DMS153 treated with DMSO at 0.1 percent for 48 hours (cell line): Measurements from ENCODE around the gene GAL3ST2.
"Not testable (repeated sequence)": the region's sequence is repeated elsewhere in the genome, so short reads cannot be mapped to it uniquely, and the experiment has no call there.

ENCODE experiments used
- DNase-seq: peaks from one replicate; lab custom pipeline; 2025; ENCODE audit not compliant: unreplicated experiment; lab: John Stamatoyannopoulos, UW

The GAL3ST2 gene

DNA sequence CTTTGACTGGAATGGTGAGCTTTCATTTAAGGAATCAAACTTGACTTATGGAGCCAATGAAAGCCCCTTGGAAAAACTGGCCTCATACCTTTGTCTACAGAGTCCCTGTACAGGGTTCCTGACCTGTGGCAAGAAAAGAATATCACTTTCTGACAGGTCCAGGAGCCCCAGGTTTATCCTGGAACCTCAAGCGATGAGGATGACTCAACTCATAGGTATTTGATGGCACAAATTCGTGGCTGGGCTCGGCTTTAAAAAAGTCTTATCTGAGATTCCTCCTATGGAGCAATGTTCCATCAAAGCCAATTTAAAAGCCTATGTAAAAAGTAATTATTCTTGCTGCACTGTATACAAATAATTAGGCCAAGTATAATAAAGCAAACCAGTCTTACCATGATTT, 14.8 kb downstream of the GAL3ST2 start:
- not testable (repeated sequence) for DNase-seq

DNA sequence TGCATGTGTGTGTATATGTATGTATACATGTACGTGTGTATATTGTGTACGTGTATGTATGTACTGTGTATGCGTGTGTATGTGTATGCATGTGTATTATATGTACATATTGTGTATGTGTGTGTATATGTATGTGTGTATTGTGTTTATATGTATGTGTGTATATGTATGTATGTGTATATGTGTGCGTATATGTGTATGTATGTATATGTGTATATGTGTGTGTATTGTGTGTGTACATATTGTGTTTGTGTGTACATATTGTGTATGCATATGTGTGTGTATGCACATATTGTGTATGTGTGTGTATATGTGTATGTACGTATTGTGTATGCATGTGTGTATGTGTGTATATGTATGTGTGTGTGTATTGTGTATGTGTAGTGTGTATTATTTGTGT, 16.8 kb downstream of the GAL3ST2 start:
- no peak for DNase-seq

DNA sequence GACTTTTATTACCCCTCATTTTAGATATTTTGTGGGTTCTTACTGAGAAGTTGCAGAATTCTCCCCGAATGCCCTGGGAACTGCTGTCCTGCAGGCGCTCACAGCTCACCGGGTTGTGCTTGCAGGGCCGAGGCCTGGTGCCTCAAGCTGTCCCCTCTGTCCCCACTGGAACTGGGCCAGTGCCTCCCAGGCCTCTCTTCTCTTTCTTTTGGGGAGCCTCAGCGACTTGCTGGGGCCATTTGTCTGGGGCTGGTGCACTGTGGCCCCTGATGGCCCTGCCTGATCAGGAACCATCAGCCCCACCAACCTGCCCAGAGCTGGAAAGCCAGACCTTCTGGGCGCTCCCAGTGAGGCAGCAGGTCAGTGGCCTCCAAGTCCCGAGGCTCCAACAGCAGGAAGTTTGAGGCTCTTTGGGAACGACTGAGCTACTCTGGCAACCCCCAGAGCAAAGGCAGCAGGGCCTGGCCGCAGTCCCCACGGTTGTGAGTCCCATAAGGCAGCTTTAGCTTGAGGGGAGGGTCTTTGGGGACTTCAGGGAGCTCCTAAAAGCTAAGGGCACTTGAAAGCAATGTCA, 17.7 kb downstream of the GAL3ST2 start:
- DNase-seq: no peak

DNA sequence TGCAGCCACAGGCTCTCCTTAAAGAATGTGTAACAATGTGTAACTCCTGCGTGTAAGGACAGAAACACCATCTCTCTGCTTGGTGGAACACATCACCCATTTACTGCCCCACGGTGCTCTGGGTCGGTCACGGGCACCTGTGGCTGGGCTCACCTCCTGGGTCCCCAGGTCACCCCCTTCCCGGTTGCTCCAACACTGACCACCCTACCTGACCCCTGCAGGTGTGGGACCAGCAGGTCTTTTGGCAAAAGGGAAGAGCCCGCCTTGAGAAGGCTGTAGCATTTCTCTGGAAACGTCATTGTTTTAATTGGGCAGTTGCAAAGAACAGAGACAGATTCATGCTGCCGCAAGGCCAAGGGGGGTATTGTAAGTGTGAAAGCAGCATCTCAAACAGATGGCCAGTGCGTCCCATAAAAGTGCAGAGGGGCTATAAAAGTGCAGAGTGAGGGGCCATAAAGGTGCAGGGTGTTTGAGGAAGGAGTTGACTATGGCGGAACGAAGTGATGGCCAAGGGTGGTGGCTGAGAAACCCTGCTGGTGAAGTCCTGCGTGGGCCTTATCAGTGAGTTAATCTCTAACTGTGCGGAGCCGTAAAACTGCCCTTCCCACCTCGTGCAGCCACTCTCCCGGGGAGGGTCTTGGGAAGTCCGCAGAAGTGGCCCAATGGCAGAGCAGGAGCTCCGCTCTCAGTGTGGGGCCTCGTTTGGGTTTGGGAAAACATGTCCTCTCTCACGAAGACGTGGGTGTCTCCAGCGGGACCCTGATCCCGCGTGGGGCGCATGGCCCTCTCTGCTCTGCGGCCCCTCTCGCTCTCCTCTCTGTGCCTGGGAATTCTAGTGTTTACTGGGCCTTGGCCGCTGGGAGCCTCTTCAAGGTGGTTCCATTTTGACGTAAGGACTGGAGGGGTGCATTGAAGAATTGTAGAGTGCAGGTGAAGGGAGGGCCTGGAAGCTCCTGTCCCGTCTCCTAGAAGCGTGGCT, 18.7 kb downstream of the GAL3ST2 start:
- no peak for DNase-seq

DNA sequence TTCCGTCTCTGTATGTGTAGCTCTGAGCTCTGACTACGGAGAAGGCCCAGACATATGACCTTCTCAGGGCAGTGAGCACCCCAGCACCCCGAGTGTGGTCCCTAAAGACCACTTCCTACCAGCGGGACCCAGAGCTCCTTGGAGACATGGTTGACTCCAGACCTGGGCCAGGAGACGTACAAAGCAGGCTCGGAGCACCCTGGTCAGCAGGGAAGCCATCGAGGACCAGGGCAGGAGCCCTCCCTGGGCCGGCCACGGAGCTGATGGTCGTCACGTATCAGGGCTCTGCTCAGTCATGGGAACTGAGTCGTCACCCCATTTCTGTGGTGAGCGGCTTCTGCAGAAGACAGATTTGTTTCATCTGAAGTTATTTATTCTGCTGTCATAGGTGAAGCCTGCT, 19.6 kb downstream of the GAL3ST2 start:
- no peak for DNase-seq

DNA sequence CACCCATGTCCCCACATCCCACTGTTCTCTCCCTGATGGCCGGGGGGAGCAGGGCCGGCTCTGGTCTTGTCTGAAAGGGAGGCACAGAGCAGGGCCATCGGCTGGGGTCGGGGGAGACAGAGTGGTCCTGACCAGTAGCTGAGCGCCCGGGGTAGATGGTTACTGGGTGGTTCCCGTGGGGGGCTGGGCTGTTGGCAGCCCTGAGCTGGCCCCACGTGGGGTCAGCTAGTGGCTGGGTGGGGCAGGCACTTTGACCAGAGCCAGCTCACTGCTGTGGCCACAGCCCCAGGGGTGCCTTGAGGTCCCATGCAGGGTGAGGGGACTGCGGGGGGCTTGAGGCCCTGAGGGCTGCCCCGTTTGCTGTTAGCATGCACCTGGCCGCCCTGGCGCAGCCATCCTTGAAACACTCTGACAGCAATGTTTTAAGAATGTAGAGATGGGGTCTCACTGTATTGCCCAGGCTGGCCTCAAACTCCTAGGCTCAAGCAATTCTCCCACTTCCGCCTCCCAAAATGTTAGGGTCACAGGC, 20.1 kb downstream of the GAL3ST2 start:
- DNase-seq: no peak

DNA sequence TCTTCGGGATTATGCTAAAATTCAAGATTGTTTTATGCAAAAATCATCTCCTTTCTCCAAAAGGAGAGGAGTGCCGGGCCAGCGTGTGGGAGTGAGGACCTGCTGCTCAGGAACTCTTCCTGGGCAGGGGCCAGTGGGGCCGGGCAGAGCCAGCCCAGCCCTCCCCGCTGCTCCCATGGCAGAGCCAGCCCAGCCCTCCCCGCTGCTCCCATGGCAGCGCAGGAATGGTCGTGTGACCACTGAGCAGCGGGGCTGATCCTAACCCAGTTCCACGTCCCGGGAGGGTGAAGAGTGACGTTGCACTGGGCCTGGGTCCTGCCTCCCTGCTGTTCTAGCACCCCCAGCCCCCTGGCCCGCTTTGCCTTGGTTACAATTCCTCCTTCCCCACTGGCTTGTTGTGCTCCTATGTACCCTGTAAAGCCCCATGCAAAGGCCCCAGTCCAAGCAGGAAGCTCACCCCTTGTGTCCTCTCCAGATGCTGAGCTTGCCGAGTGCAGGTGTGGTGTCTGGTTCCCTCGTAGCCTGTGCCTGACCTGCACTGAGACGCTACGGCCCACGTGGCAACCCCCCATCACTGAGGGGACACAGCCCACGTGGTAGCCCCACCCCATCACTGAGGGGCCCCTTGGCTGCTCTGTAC, 20.9 kb downstream of the GAL3ST2 start:
- DNase-seq: no peak

DNA sequence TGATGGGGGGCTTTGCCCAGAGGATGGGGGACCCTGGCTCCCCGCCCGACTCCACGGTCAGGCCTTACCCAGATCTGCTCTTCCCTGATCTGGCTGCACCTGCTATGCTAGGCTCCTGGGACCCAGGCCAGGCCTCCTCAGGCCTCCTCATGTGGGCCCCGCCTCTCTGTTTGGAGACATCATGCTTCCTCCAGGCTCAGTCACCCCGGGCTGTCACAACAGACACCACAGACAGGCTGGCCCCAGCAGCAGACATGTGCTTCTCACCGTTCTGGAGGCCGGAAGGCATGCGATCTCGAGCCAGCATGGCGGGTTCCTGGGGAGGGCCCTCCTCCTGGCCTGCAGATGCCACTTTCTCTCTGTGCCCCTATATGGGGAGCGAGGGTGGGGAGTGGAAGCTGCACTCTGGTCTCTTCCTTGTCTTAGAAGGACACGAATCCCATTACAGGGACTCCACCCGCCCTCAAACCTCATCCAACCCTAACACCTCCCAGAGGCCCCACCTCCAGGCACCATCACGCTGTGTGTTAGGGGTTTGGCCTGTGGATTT, 21.5 kb downstream of the GAL3ST2 start:
- no peak for DNase-seq

DNA sequence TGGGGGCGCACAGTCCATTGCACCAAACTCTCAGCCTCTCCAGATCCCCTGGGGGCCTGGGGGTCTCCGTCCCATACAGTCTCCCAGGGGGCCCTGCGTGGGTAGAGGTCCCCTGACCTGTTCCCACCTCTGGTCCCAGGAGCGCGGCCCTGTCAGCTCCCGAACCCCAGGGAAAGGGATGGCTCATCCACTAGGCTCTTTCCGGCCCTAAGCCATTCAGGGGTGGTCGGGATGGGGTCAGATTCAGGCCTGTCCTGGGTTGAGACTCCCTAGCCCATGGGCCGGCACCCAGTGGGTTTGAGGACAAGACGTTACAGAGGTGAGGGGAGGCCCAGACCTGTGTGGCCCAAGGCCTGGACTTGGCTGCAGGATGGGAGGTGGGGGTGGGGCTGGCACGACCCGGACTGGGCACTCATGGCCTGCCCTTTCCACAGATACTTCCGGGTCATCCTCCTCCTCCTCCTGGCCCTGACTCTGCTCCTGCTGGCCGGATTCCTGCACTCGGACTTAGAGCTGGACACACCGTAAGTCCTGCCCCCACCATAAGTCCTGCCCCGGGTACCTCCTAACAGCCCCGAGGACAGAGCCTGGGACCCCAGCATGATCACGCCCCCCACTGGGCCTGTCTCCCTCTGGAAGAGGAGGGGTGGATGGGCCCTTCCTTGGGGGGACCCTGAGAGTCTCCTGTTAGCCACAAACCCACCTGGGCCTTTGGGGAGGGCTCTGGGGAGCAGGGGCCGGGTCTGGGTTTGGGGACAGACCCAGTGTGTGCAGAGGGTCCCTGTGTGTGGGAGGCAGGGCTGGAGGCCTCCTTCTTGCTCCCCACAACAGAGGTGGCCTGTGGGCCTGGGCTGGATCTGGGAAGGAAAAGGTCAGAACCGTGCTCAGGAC, 22.3 kb downstream of the GAL3ST2 start:
- DNase-seq: no peak

DNA sequence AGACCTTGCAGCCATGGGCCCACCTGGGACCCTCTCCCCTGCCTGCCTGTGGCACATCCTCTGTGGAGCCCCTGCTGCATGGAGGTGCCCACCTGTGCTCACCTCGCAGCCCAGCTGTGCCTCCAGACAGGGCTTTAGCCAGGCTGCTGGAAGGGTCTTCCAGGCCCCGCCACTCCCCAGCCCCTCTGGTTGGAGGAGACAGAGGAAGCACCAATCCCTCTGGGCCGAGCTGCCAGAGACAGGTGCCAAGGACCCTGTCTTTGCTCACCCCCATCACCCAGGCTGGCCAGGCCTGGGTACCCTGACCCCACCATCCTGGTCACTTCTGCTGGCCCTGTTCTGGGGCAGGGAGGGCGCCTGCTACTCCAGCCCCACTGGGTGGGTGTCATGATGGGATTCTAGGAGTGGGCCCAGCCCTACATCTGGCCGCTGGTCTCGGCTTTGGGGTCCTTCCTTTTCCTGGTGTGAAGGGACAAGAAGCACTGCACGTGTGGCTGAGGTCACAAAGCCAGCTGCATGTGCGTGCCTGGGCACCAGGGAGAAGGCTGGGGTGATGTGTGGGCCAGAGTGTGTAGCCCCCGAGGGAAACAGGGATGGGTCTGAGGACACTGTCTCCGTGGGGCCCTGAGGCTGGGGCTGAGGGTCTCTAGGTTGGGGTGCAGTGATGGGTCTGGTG, 23.0 kb downstream of the GAL3ST2 start:
- no peak for DNase-seq

DNA sequence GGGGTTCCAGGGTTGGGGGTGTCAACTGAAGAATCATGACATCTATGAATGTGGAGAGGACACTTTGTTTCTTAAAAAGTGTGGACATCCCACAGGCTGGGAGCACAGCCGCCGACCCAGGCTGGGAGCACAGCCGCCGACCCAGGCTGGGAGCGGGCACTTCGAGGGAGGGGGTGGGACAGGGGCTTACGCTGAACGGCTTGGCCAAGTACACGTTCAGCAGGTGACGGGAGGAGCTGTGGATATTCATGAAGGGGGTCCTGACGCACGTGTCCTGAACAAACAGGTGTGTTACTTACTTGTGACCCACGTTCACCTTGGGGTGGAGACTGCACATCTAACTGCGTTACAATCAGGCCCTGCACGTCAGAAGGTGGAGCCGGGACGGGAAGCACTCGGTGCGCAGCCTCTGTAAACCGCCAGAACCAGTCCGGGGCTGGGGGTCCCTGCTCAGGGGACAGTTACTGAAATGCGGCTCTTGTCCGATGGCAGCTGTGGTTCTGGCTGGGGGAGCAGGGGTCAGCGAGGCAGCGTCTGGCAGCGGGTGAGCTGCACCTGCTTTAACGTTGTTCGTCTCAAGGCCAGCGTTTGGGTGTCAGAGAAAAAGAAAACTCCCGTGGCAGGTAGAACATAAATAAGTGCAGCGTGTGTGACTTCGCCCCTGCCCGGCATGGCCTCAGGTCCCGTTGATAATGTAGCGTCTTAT, 23.7 kb downstream of the GAL3ST2 start:
- DNase-seq: not testable (repeated sequence)

DNA sequence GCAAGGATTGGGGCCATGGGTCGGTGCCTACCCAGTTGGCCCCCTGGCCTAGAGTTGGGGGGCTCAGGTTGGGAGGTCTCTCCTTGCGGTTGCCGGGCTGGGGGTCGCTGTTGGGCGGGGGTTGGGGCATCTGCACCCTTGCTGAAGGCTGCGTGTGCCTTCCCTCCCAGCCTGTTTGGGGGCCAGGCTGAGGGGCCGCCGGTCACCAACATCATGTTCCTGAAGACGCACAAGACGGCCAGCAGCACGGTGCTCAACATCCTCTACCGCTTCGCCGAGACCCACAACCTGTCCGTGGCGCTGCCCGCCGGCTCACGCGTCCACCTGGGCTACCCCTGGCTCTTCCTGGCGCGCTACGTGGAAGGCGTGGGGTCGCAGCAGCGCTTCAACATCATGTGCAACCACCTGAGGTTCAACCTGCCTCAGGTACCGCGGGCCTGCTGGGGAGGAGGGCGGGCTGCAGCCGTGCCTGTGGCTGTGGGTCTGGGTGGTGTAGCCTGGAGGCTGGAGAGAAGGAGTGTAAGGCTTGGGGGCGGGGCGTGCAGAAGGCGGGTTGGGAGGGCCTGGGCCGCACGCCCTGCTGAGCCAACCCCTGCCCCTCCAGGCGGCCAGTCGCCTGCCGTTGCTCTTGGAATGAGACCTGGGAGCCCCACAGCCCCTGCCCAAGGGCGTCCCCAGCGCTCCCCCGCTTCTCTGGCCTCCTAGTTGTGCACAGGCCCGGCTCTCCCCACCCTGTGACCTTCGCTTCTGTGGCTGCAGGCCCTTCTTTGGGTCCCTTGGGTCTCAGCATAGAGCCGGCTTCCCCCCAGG, 25.2 kb downstream of the GAL3ST2 start:
- DNase-seq: no peak

DNA sequence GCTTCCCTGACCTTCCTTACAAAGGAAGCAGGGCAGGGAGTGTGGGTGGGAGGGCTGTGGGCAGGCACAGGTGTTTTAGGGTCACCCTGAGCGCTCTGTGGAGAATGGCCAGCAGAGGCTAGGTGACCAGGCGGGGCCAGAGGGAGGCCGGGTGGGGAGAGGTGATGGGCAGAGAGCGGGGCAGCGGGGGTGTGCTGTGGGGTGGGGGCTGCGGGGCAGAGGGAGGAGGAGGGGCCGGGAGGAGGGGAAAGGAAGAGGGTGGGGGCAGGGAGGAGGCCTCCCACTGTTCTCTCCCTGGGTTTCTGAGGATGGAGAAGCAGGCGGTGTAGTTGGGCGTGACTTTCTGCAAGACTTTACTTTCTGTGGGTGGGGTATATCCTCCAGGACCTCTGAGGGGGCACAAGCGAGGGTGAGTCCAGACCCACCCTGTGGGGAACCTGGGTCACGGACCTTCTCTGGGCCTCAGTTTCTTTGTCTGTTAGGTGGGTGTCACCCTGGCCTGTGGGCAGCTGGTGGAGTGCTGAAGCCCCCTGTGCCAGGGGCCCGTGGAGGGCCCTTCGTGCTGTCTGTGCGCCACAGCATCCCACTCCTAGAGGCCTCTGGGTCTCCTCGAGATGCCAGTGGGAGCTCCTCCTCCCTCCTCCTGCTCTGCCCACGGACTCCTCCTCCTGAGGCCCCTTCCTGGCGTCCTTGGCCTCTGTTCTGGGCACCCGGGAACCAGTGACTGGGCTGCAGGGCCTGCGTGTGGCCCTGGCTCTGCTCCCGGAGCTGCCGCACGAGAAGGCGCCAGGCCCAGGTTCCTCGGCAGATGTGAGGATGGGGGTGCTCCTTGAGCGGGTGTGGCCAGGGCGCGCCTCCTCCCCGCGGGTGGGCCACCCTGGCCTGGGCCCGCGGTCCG, 26.0 kb downstream of the GAL3ST2 start:
- no peak for DNase-seq

DNA sequence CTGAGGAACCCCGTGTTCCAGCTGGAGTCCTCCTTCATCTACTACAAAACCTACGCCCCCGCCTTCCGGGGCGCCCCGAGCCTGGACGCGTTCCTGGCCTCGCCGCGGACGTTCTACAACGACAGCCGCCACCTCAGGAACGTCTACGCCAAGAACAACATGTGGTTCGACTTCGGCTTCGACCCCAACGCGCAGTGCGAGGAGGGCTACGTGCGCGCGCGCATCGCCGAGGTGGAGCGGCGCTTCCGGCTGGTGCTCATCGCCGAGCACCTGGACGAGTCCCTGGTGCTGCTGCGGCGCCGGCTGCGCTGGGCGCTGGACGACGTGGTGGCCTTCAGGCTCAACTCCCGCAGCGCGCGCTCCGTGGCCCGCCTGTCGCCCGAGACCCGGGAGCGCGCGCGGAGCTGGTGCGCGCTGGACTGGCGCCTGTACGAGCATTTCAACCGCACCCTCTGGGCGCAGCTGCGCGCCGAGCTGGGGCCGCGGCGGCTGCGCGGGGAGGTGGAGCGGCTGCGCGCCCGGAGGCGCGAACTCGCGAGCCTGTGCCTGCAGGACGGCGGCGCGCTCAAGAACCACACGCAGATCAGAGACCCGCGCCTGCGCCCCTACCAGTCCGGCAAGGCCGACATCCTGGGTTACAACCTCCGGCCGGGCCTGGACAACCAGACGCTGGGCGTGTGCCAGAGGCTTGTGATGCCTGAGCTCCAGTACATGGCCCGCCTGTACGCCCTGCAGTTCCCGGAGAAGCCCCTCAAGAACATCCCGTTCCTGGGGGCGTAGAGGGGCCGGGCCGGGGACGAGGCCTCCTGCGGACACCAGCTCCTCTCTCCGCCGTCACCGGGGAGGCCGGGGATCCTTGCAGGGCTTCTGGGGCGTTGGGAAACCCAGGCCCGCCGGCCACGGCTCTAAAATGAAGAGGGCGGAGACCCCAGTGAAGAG, 27.0 kb downstream of the GAL3ST2 start:
- no peak for DNase-seq

DNA sequence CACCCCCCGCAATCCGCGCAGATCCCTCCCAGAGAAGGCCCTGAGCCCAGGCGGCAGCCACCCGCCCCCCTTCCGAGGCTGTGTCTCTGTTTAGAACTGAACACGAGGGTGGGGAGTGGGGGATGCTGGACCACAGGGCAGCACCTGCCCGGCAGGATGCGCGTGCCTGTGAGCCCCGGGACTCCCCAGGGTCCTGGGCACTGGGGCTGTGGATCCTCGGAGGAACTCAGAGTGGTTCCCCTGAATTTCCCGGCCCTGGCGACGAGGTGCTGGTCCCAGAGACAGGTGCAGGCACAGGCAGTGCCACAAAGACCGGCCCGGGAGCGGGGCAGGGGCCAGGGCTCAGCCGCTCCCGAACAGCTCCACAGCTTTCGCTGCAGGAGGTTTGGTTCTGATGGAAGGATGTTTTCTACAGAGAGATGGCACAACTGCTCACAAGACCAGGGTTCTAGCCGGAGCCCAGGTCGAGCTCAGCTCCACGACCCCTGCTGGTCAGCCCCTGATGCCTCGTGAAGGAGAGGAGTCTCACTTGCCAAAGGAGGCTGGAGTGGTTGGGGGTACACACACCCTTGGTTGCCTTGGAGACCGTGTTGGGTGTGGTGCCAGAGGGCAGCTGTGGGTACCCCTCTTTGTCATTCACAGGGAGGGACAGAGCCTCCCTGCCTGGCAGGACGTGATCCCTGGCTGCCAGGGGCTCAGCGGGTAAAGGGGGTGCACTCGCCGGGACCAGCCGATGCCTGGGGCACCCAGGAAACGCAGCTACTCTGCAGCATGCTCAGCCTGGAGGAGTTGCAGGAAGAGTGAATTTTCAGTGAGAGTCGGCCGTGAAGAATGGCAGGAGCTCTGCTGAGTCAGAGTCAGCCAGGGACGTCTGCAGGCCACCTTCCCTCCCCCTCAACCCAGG, 28.0 kb downstream of the GAL3ST2 start:
- no peak for DNase-seq
